ENCODE data around the gene LACC1.

LACC1 gene

DNA sequence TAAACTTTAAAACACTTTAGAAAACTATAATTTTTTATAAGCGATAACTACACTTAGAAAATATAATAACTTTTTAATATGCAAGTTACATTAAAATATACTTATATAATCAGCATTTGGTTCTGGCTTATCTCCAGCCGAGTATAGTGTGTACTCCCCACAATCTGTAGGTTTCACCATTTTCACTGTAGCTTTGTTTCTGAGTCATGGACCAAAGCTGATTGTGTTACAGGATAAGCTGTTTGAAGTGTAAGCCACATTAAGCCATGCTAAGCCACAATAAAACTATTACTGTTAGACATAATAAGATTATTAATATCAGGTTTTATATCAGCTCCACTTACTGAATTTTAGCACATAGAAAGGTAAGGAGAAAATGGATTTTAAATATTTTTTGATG, 44.0 kb upstream of the LACC1 start:
- Histone ChIP-seq H3K27me3 (ENCODE audit: control insufficient read depth, low read length) (no peaks in the 10 kb centered on the region), H3F3A (ENCODE audit: control insufficient read depth, insufficient read depth) (no peaks in the 10 kb centered on the region), H3K9me3 (ENCODE audit: control insufficient read depth, insufficient read depth, low read length) (no peaks in the 10 kb centered on the region), H3K27ac (ENCODE audit: low read depth, low read length) (no peak overlapping the region), H4K20me1 (ENCODE audit: control insufficient read depth, insufficient read depth, low read depth, low read length) (no peaks in the 10 kb centered on the region), H3K4me1 (ENCODE audit: control insufficient read depth, low read length) (peaks cover 6% of the 10 kb centered on the region), H3K4me3 (ENCODE audit: low read length) (no peak overlapping the region), H3K36me3 (ENCODE audit: control insufficient read depth, low read length) (no peaks in the 10 kb centered on the region), H3K4me2 (ENCODE audit: low read length) (no peak overlapping the region), H3K9me2 (replicated peaks; ENCODE audit: control insufficient read depth, low read length) (no peaks in the 10 kb centered on the region), H3K79me2 (ENCODE audit: control insufficient read depth, low read length) (no peaks in the 10 kb centered on the region)
- TF ChIP-seq EZH2phosphoT487 (IDR thresholded peaks at IDR 0.05; ENCODE audit: borderline replicate concordance, low read length) (no peak), CTCF (IDR thresholded peaks at IDR 0.05; ENCODE audit: low read depth, low read length, poor library complexity, severe bottlenecking) (no peak)

DNA sequence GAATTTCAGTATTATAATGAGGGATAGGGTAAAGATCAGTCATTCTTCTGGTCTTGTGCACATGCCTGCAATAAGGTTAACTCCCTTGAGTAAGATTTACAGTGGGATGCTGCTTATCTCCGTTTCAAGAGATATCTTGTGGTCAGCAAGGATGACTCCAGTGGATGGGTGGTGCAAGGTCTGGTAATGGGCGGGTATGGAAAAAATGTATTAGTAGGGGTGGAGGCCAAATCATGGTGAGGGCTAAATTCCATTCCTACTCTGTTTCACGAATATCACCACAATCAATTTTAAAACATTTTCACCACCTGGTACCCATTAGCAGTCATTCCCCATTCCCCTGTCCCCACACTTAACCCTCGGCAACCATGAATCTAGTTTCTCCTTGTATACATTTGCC, 40.8 kb upstream of the LACC1 start:
- Histone ChIP-seq H3K27me3 (ENCODE audit: control insufficient read depth, low read length) (no peaks in the 10 kb centered on the region), H3F3A (ENCODE audit: control insufficient read depth, insufficient read depth) (no peaks in the 10 kb centered on the region), H3K79me2 (ENCODE audit: control insufficient read depth, low read length) (no peaks in the 10 kb centered on the region), H3K27ac (ENCODE audit: low read depth, low read length) (no peak overlapping the region), H4K20me1 (ENCODE audit: control insufficient read depth, insufficient read depth, low read depth, low read length) (no peaks in the 10 kb centered on the region), H3K4me2 (ENCODE audit: low read length) (no peak overlapping the region), H3K4me3 (ENCODE audit: low read length) (no peak overlapping the region), H3K4me1 (ENCODE audit: control insufficient read depth, low read length) (peaks cover 6% of the 10 kb centered on the region), H3K9me2 (replicated peaks; ENCODE audit: control insufficient read depth, low read length) (no peaks in the 10 kb centered on the region), H3K36me3 (ENCODE audit: control insufficient read depth, low read length) (no peaks in the 10 kb centered on the region), H3K9me3 (ENCODE audit: control insufficient read depth, insufficient read depth, low read length) (no peaks in the 10 kb centered on the region)
- TF ChIP-seq CTCF (IDR thresholded peaks at IDR 0.05; ENCODE audit: low read depth, low read length, poor library complexity, severe bottlenecking) (no peak), EZH2phosphoT487 (IDR thresholded peaks at IDR 0.05; ENCODE audit: borderline replicate concordance, low read length) (no peak)

- no peak for TF ChIP-seq CTCF (IDR thresholded peaks at IDR 0.05; ENCODE audit: low read depth, low read length, poor library complexity, severe bottlenecking)
- no peak for TF ChIP-seq EZH2phosphoT487 (IDR thresholded peaks at IDR 0.05; ENCODE audit: borderline replicate concordance, low read length)
- Histone ChIP-seq H3K4me2 (ENCODE audit: low read length) (no peak overlapping the region), H3K27me3 (ENCODE audit: control insufficient read depth, low read length) (no peaks in the 10 kb centered on the region), H3K4me1 (ENCODE audit: control insufficient read depth, low read length) (no peaks in the 10 kb centered on the region), H3K79me2 (ENCODE audit: control insufficient read depth, low read length) (no peaks in the 10 kb centered on the region), H3F3A (ENCODE audit: control insufficient read depth, insufficient read depth) (no peaks in the 10 kb centered on the region), H3K9me2 (replicated peaks; ENCODE audit: control insufficient read depth, low read length) (no peaks in the 10 kb centered on the region), H3K9me3 (ENCODE audit: control insufficient read depth, insufficient read depth, low read length) (peaks cover 12% of the 10 kb centered on the region), H3K4me3 (ENCODE audit: low read length) (no peak overlapping the region), H4K20me1 (ENCODE audit: control insufficient read depth, insufficient read depth, low read depth, low read length) (no peaks in the 10 kb centered on the region), H3K36me3 (ENCODE audit: control insufficient read depth, low read length) (peaks cover 21% of the 10 kb centered on the region), H3K27ac (ENCODE audit: low read depth, low read length) (no peak overlapping the region)
Measured at GRCh38 chr13:43846496-43847158, 33.1 kb upstream of the LACC1 start.
